ENCODE results near the gene G6PC3.
"Not testable (repeated sequence)": the region's sequence is repeated elsewhere in the genome, so short reads cannot be mapped to it uniquely, and the experiment has no call there.

The G6PC3 gene

GRCh38 chr17:44093231-44093900 is 22.8 kb downstream of the G6PC3 start:
- Histone ChIP-seq H3K4me3 (no peak overlapping the region), H3K9me3 (replicated peaks in 1 of 11) (no peaks in the 10 kb centered on the region), H4K20me1 (peaks cover 0 to 22% (median 0%) of the 10 kb centered on the region in 11 experiments; a peak in 7 of 22 replicates), H3K9ac (peak overlapping the region; percentile 4 to 83 (median 42); a peak in 16 of 22 replicates), H3K4me2 (peak overlapping the region; percentile 49 to 99 (median 93)), H3K36me3 (peaks cover 25 to 56% (median 42%) of the 10 kb centered on the region in 11 experiments), H3K4me1 (peaks cover 55 to 69% (median 63%) of the 10 kb centered on the region in 10 experiments), H3K27me3 (no peaks in the 10 kb centered on the region), H3K27ac (peak overlapping the region in 8 of 11 experiments; percentile 12 to 97 (median 94); a peak in 17 of 22 replicates)
- TF ChIP-seq Cebpa-rat (IDR thresholded peaks at IDR 0.05) = no peak

GRCh38 chr17:44094701-44095387 is 24.3 kb downstream of the G6PC3 start:
- peak overlapping the region; percentile 83 to 99 (median 93) for H3K4me2 ChIP-seq
- peaks cover 16 to 41% (median 27%) of the 10 kb centered on the region in 11 experiments for H3K36me3 ChIP-seq
- peaks cover 0 to 22% (median 0%) of the 10 kb centered on the region in 11 experiments; a peak in 7 of 22 replicates for H4K20me1 ChIP-seq
- peak overlapping the region; percentile 77 to 85 (median 83) for H3K9ac ChIP-seq
- H3K9me3 ChIP-seq (replicated peaks in 1 of 11) = no peaks in the 10 kb centered on the region
- H3K4me3 ChIP-seq = peak overlapping the region; percentile 37 to 67 (median 54); a peak in 17 of 20 replicates
- H3K4me1 ChIP-seq = peaks cover 68 to 76% (median 71%) of the 10 kb centered on the region in 10 experiments
- TF ChIP-seq Cebpa-rat (IDR thresholded peaks at IDR 0.05) = no peak
- peak overlapping the region; percentile 79 to 97 (median 94); a peak in 21 of 22 replicates for H3K27ac ChIP-seq
- no peaks in the 10 kb centered on the region for H3K27me3 ChIP-seq

- peak overlapping the region; percentile 83 to 99 (median 93) for H3K4me2 ChIP-seq
- H3K9ac ChIP-seq = peak overlapping the region; percentile 77 to 85 (median 83)
- H3K4me1 ChIP-seq = peaks cover 73 to 81% (median 76%) of the 10 kb centered on the region in 10 experiments
- H3K36me3 ChIP-seq = peaks cover 16 to 36% (median 26%) of the 10 kb centered on the region in 11 experiments
- peak overlapping the region; percentile 37 to 67 (median 54); a peak in 17 of 20 replicates for H3K4me3 ChIP-seq
- H3K27me3 ChIP-seq = no peaks in the 10 kb centered on the region
- peaks cover 0 to 22% (median 0%) of the 10 kb centered on the region in 11 experiments; a peak in 7 of 22 replicates for H4K20me1 ChIP-seq
- TF ChIP-seq Cebpa-rat (IDR thresholded peaks at IDR 0.05) = no peak
- peak overlapping the region; percentile 79 to 97 (median 94); a peak in 21 of 22 replicates for H3K27ac ChIP-seq
- H3K9me3 ChIP-seq (replicated peaks in 1 of 11) = no peaks in the 10 kb centered on the region
Measured at GRCh38 chr17:44095388-44095646, 24.8 kb downstream of the G6PC3 start.

GRCh38 chr17:44095647-44096496 is 25.3 kb downstream of the G6PC3 start:
- H3K4me2 ChIP-seq = peak overlapping the region; percentile 83 to 99 (median 93)
- no peaks in the 10 kb centered on the region for H3K27me3 ChIP-seq
- H3K4me3 ChIP-seq = peak overlapping the region; percentile 37 to 67 (median 54); a peak in 19 of 20 replicates
- no peak for TF ChIP-seq Cebpa-rat (IDR thresholded peaks at IDR 0.05)
- H4K20me1 ChIP-seq = peaks cover 0 to 22% (median 0%) of the 10 kb centered on the region in 11 experiments; a peak in 7 of 22 replicates
- peak overlapping the region; percentile 79 to 97 (median 94) for H3K27ac ChIP-seq
- peak overlapping the region; percentile 77 to 85 (median 83) for H3K9ac ChIP-seq
- no peaks in the 10 kb centered on the region for H3K9me3 ChIP-seq (replicated peaks in 1 of 11)
- peaks cover 74 to 82% (median 77%) of the 10 kb centered on the region in 10 experiments for H3K4me1 ChIP-seq
- peaks cover 16 to 31% (median 23%) of the 10 kb centered on the region in 11 experiments for H3K36me3 ChIP-seq

GRCh38 chr17:44097110-44097958 is 26.8 kb downstream of the G6PC3 start:
- no peaks in the 10 kb centered on the region for H3K27me3 ChIP-seq
- H3K4me1 ChIP-seq = peaks cover 72 to 86% (median 77%) of the 10 kb centered on the region in 10 experiments
- peak overlapping the region; percentile 83 to 99 (median 93) for H3K4me2 ChIP-seq
- peak overlapping the region in 2 of 10 experiments; percentile 5 to 15; a peak in 2 of 20 replicates for H3K4me3 ChIP-seq
- peaks cover 2 to 25% (median 10%) of the 10 kb centered on the region in 11 experiments; a peak in 20 of 22 replicates for H3K36me3 ChIP-seq
- peaks cover 0 to 22% (median 0%) of the 10 kb centered on the region in 11 experiments; a peak in 6 of 22 replicates for H4K20me1 ChIP-seq
- peak overlapping the region; percentile 77 to 85 (median 83); a peak in 20 of 22 replicates for H3K9ac ChIP-seq
- H3K9me3 ChIP-seq (replicated peaks in 1 of 11) = no peaks in the 10 kb centered on the region
- no peak for TF ChIP-seq Cebpa-rat (IDR thresholded peaks at IDR 0.05)
- peak overlapping the region; percentile 79 to 97 (median 94); a peak in 21 of 22 replicates for H3K27ac ChIP-seq

- Histone ChIP-seq H4K20me1 (peaks cover 8 to 55% (median 24%) of the 10 kb centered on the region in 11 experiments; a peak in 18 of 22 replicates), H3K36me3 (peaks cover 0 to 44% (median 19%) of the 10 kb centered on the region in 11 experiments; a peak in 12 of 22 replicates), H3K27ac (peak overlapping the region in 1 of 11 experiments; percentile 28; a peak in 1 of 22 replicates), H3K4me1 (peaks cover 46 to 83% (median 68%) of the 10 kb centered on the region in 10 experiments)
- H3K9me3 ChIP-seq (replicated peaks in 1 of 11); H3K27me3 ChIP-seq; H3K4me2 ChIP-seq; H3K9ac ChIP-seq; H3K4me3 ChIP-seq: not testable (repeated sequence)
Measured at GRCh38 chr17:44101858-44102257, 31.3 kb downstream of the G6PC3 start.

DNA sequence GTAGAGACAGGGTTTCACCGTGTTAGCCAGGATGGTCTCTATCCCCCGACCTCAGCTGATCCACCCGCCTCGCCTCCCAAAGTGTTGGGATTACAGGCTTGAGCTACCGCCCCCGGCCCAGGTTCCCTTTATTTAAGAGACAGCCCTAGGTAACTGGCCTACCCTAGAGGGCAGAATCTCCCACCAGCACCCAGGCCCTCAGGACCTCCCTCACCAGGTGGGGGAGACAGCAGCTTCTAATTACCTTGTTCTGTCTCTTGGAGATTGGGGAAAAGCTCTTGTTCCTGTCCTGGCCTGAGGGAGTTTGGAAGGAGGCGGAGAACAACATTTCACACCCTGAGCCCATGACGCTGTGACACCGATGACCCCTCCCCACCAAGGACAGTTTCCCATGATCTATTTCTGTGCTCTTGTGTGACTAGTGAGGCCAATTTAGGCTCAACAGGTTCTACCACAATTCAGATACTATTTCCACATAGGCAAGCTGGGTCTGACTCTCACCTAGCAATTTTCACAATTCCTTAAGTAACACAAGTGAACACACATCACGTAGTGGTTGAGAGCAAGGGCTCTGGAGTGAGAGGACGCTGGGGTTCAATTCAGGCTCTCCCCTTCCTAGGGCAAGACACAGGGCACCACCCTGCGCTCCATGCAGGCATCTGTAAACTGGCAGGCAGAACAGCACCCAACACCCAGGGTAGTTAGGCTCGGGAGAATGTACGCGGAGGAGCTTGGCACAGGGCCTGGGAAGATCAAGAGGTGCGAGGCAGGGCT is 32.5 kb downstream of the G6PC3 start:
- peak overlapping the region in 1 of 11 experiments; percentile 26; a peak in 2 of 22 replicates for H3K9ac ChIP-seq

More for the DNA sequence above, 32.5 kb downstream of the G6PC3 start:
- Histone ChIP-seq H3K4me2 (no peak overlapping the region; a peak in 1 of 22 replicates), H3K27me3 (no peaks in the 10 kb centered on the region), H3K4me3 (no peak overlapping the region), H3K9me3 (replicated peaks in 1 of 11) (no peaks in the 10 kb centered on the region), H3K27ac (peak overlapping the region in 2 of 11 experiments; percentile 16 to 41; a peak in 2 of 22 replicates), H4K20me1 (peaks cover 8 to 67% (median 33%) of the 10 kb centered on the region in 11 experiments; a peak in 18 of 22 replicates), H3K4me1 (peaks cover 37 to 83% (median 68%) of the 10 kb centered on the region in 10 experiments), H3K36me3 (peaks cover 0 to 48% (median 19%) of the 10 kb centered on the region in 11 experiments; a peak in 12 of 22 replicates)
- no peak for TF ChIP-seq Cebpa-rat (IDR thresholded peaks at IDR 0.05)

Measured in BLaER1 treated with 17β-estradiol and CSF1 and Interleukin-3, amounts not matched to agents 10 nM and 100 nM (cell line).